HEK293T (cell line): ENCODE results near the gene CPEB2.

Experiments
- ARNT ChIP-seq: fragments of 450-650 bp; IDR thresholded peaks from 2 replicates; pipeline ENCODE4 v1.6.1; 2017; ENCODE audit warnings: mild to moderate bottlenecking
- CTBP1 ChIP-seq: fragments of 450-650 bp; IDR thresholded peaks from 2 replicates; pipeline ENCODE4 v1.6.1; 2016; ENCODE audit warnings: borderline replicate concordance
- ELF4 ChIP-seq: fragments of 450-650 bp; IDR thresholded peaks from 2 replicates; pipeline ENCODE4 v1.6.1; 2017; ENCODE audit warnings: antibody characterized with exemption
- FOXA1 ChIP-seq: fragments of 450-650 bp; IDR thresholded peaks from 2 replicates; pipeline ENCODE4 v1.6.1; 2016; ENCODE audit warnings: mild to moderate bottlenecking
- FOXM1 ChIP-seq: fragments of 450-650 bp; IDR thresholded peaks from 2 replicates; pipeline ENCODE4 v1.6.1; 2017; ENCODE audit warnings: mild to moderate bottlenecking, borderline replicate concordance
- HDGF ChIP-seq: fragments of 450-650 bp; IDR thresholded peaks from 2 replicates; pipeline ENCODE4 v1.6.1; 2017; ENCODE audit warnings: antibody characterized with exemption, borderline replicate concordance
- L3MBTL2 ChIP-seq: fragments of 450-650 bp; conservative IDR thresholded peaks from 2 replicates; pipeline ENCODE4 v1.6.1; 2016; ENCODE audit warnings: mild to moderate bottlenecking
- LEF1 ChIP-seq: fragments of 450-650 bp; IDR thresholded peaks from 2 replicates; pipeline ENCODE4 v1.6.1; 2017; ENCODE audit warnings: mild to moderate bottlenecking, borderline replicate concordance
- NFRKB ChIP-seq: fragments of 450-650 bp; IDR thresholded peaks from 2 replicates; pipeline ENCODE4 v1.6.1; 2016; ENCODE audit warnings: mild to moderate bottlenecking, moderate library complexity
- SP1 ChIP-seq: fragments of 450-650 bp; IDR thresholded peaks from 2 replicates; pipeline ENCODE4 v1.6.1; 2017
- SUZ12 ChIP-seq: fragments of 450-650 bp; IDR thresholded peaks from 2 replicates; pipeline ENCODE4 v1.6.1; 2016; ENCODE audit warnings: mild to moderate bottlenecking
- TARDBP ChIP-seq: fragments of 450-650 bp; IDR thresholded peaks from 2 replicates; pipeline ENCODE4 v1.6.1; 2016
- ZNF384 ChIP-seq: fragments of 450-650 bp; IDR thresholded peaks from 2 replicates; pipeline ENCODE4 v1.6.1; 2016

DNA sequence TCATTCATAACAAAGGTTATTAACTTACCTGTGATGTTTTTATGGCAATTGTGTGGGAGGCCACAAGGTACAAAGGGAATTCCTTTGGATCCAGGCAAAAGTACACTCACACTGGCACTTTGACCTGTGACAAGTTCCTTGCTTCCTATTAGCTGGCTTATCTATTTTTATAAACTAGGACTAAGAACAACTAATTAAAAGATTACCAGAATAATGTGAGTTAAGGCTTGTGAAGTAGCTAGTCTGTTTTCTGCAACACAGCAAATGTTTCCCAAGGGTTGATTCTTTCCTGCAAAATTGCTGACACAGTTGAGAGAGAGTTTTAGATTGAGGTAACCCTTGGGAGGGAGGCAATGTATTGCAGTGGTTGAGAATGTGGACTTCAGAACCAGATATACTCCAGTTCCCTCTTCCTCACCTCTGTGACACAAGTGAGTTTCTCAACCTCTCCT lies 107.9 kb downstream of the CPEB2 start:
- no peak for TF ChIP-seq ELF4
- no peak for TF ChIP-seq SUZ12
- TF ChIP-seq ZNF384, result no peak
- no peak for TF ChIP-seq LEF1
- no peak for TF ChIP-seq SP1
- TF ChIP-seq HDGF, result no peak
- TF ChIP-seq NFRKB, result no peak
- TF ChIP-seq CTBP1, result no peak
- no peak for TF ChIP-seq FOXM1
- TF ChIP-seq L3MBTL2, result no peak
- TF ChIP-seq TARDBP, result no peak
- no peak for TF ChIP-seq ARNT
- no peak for TF ChIP-seq FOXA1
